Hindlimb muscle (tissue), 1 donor: ENCODE data around the gene OR2M2. TPM values are rescaled to one million over a fixed set of nuclear protein-coding genes. Genes with fewer than 3 reads are reported as not detected.

Source experiments
- polyA plus RNA-seq: library from polyadenylated mRNA; unstranded; fragments of 120-200 nt; gene quantifications from one replicate; pipeline ENCODE4 v1.2.1, GENCODE V29; 2013; ENCODE audit not compliant: insufficient read length

OR2M2 gene
- polyA plus RNA-seq, 1 donor: not detected

Other genes starting within 250 kb of the OR2M2 start
- not detected for gene OR2AJ1, start 249.9 kb upstream of the OR2M2 start, polyA plus RNA-seq
- gene OR2L8, start 226.0 kb upstream of the OR2M2 start, polyA plus RNA-seq: not detected
- not detected for gene OR2AK2, start 209.6 kb upstream of the OR2M2 start, polyA plus RNA-seq
- gene OR2L5, start 161.2 kb upstream of the OR2M2 start, polyA plus RNA-seq: not detected
- not detected for gene OR2L2, start 144.8 kb upstream of the OR2M2 start, polyA plus RNA-seq
- gene OR2L3, start 128.0 kb upstream of the OR2M2 start, polyA plus RNA-seq: not detected
- gene OR2L13, start 79.6 kb upstream of the OR2M2 start, polyA plus RNA-seq: not detected
- gene OR2M5, start 29.7 kb upstream of the OR2M2 start, polyA plus RNA-seq: not detected
- 0.03 TPM for gene OR2M3, start 22.4 kb downstream of the OR2M2 start, polyA plus RNA-seq
- gene OR2M4, start 56.6 kb downstream of the OR2M2 start, polyA plus RNA-seq: not detected
- not detected for gene OR2T33, start 103.2 kb downstream of the OR2M2 start, polyA plus RNA-seq
- not detected for gene OR2T12, start 128.6 kb downstream of the OR2M2 start, polyA plus RNA-seq
- gene OR2M7, start 149.7 kb downstream of the OR2M2 start, polyA plus RNA-seq: not detected
- gene OR14C36, start 174.0 kb downstream of the OR2M2 start, polyA plus RNA-seq: not detected
- gene OR2T4, start 186.8 kb downstream of the OR2M2 start, polyA plus RNA-seq: not detected
- not detected for gene OR2T6, start 200.9 kb downstream of the OR2M2 start, polyA plus RNA-seq
- not detected for gene OR2T1, start 228.2 kb downstream of the OR2M2 start, polyA plus RNA-seq